Head of caudate nucleus (tissue), 42 donors: ENCODE data around the gene HOXD13.
A peak's percentile ranks its signal among the peaks of the same experiment; 100 is the strongest.

ENCODE experiments used
- DNase-seq, 42 donors: peaks; one replicate each; pipeline versions ENCODE4 v3.0.0 to v3.0.0-alpha.2; 2020 to 2021; ENCODE audit warnings: mixed read lengths in 7 of 42
- intact Hi-C: fragments of 100-400 bp; cut with DNase I; formaldehyde crosslinking; loops from one replicate; pipeline ENCODE4 v1.15.0; 2022

HOXD13 gene

DNA sequence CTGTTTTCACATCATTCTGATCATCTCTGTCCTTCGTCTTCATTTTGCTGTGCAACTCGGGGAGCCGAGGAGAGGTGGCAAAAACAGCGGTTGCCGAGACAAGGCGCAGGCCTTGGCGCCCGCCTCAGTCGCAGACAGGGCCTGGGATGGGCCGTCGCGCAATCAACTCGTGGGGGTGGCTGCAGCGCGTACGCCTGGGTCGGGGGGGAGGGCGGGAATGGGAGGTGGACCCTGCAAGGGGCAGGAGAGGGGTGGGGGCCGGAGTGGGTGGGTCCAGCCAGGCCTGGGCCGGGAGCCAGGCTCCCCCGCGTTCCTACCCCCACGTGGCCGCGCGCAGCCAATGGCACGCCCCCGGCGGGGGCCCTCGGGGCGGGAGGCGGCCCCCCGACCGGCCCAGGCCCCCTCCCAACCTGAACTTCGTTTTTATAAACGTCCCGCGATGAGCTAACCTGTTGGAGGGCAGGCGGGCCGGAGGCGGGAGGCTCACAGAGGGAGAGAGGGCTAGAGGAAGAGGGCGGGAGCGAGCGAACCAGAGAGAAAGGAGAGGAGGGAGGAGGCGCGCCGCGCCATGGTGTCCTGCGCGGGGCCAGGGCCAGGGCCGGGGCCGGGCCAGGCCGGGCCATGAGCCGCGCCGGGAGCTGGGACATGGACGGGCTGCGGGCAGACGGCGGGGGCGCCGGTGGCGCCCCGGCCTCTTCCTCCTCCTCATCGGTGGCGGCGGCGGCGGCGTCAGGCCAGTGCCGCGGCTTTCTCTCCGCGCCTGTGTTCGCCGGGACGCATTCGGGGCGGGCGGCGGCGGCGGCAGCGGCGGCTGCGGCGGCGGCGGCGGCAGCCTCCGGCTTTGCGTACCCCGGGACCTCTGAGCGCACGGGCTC, at the start of gene HOXD13:
Gene HOXD13 (plus strand): TSS at position 452 of the 875 bp plus-strand sequence. CDS start 170 bp downstream, at position 622.
- intact Hi-C loops, result loop anchor here (10.0 kb wide), 1 partner anchor 728 kb away; no protein-coding TSS in a partner anchor
- DNase-seq, result no peak

DNA sequence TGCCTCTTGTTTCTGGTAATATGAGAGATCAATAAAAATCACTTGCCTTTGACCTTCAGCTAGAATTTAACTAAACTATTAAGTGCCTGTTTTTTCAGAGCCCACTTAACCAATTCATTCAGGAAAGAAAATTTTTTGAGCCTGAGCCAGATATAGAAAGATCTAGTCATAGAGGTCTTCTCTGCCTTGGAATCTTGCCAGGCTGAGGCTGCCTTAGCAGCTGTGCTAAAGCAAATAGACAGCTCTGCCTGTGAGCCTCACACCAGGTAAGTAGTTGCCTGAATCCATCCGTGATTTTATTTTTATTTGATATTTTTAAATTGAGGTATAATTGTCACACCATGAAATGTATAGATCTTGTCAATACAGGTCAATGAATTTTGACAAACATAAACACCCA, 36.1 kb upstream of the HOXD13 start:
- DNase-seq, result no peak
- intact Hi-C loops, result no loop called here

DNA sequence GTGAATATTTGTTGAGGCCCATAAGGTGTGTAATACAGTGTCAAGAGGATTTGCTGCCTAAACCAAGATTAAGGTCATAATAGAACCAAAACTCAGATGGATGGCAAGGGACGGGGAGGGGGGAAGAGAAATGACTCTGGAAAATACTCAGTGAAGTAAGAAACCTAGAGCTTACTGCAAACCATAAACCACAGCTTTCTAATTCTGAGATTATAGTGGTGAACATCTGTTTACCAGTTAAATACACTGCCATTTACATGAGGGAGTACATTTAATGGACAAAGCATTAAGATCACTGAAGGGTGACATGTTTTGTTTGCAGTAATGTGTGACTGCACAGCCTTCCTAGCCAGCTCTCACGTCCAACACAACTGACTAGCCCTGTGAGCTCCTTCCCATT, 28.6 kb upstream of the HOXD13 start:
- no peak for DNase-seq
- intact Hi-C loops, result no loop called here

DNA sequence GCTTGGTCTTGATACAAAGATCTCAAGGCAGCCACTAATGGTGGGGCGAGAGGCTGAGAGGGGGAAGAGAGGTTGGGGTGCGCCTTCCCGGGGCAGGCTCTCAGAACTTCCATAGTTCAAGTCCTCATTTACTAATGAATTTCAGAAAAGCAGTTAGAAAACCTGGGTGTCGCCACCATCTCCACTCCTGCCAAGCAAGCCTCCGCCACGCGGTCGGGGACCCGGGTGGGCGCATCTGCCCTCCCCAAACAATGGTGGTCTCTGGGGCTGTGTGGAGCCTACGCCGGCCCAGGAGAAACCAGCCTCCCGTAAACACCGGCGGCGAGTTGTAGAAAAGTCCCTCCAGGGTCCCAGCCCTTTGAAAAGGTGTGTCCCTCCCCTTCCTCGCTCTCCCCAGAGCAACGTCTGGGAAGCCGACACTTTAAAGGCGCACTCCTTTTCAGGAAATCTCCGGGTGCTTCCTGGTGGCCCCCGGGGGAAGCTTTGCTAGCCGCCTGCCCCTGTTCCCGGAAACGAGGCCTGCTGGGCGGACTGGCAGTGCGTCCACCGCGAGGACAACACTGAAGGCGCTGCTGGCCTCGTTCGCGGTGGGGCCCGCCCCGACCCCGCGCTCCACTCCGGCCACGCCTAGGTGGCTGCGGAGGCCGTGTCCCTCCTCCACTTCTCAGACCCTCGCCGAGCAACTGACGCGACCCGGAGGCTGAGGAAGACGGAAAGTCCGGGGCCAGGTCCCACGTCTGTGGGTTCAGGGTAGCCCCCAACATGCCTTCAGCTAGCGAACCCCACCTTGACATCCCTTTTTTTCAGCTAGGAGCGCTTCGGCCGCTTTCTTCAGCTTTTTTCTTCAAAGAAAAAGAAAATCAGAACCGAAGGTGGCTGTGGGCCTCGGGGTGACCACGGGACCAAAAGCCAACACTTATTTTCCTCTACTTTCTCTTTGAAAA, 25.6 kb upstream of the HOXD13 start:
- intact Hi-C loops, result no loop called here
- no peak for DNase-seq

DNA sequence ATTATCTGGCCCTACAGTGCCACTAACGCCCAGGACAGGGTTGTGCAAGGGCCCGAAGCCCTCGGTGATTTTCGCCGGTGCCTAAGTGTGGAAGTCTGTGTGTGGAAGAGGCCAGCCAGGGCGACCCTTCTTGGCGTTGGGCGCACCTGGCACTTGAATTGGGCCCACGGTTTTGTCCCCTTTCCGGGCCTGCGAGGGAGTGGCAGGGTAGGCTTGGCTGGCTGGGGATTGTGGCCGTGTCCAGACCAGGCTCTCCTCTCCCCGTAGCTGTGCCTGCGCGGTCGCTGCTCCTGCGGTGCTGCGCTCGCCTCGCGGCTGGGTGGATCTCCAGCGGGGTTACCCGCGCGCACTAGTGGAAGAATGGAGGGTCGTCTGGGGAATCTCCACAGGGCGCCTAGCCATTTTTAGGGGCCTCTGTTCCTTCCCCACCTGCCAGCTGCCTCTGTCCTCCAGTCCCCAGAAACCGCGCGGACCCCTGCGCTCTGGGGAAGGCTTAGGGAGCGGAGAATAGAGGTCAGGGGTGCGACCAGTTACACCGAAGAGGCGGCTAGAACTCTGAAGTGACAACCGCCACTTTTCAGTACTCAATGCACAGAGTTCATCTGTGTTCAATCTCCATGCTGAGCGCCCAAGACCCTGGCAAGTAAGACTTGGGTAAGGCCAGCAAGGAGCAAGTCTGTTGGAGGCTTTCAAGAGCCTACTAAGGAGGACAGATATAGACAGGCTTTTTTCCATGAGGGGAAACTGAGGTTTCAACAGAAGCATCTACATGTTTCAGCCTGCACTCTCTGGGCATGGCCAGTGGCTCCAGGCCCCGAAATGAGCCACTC, 24.7 kb upstream of the HOXD13 start:
- no peak for DNase-seq

DNA sequence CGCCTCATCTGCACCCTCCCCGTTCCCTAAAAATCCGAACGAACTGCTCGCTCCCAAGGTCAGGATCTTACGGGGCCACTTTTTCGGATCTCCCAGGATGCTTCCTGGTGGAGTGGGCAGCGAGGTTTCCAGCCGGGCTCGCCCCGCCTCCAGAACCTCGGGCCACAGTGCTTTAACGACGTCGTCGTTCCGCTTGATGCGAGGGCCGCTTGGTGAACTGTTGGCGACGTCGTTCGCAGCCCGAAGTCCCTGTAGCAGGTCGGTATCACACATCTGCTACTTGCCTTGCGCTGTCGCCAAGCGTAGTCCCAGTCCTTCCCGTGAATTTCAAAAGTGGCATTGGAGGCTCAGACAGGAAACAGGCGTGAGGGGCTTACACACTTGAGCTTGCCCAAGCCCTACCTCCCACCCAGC, 24.1 kb upstream of the HOXD13 start:
- no peak for DNase-seq
- intact Hi-C loops, result no loop called here

More for the DNA sequence above, 24.7 kb upstream of the HOXD13 start:
- intact Hi-C loops, result no loop called here

DNA sequence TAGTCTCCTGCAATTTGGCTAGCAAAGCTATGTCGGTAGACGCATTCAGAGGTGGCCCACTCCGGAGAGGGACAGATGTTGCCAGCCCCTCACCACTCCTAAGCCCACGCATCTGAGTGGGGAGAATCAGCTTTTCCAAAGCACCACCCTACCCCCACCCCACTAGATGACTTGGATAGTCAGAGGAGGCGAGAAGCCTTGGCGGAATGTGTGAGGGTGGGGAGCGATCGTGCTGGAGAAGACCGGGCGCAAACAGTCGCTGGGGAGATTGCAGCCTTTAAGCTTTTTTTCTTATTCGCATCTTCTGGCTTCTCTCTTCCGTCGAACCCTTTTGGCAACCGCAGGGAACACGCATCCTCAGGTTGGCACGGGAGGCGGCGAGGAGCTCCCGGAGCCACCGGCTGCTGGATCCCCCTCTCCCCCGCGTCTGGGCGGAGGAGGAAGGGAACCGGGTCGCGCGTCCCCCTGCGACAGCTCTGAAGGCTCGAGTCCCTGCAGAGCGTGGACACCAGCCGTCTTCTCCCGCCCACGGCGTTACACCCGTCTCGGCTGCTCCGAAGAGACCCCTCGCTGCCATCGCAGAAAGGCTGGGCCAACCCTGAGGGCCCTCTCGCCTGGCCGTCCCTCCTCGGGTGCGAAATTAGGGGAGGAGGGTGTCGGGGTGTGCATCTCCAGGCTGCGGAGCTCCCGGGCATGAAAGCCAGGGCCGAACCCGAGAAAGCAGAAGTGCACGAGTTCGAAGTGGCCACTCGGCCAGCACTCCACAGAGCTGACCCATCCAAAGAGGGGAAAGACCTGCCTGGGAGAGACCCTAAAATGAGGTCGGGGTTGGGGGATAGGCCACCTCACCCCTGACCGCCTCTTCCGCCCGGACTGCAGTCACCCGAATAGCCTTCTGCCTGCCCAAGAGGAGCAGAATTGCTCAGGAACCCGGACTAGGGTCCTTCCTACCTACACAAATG, 20.9 kb upstream of the HOXD13 start:
- intact Hi-C loops, result no loop called here
- no peak for DNase-seq

- intact Hi-C loops, result no loop called here
- no peak for DNase-seq
Observed at GRCh38 chr2:176072292-176072669, 20.2 kb upstream of the HOXD13 start.

DNA sequence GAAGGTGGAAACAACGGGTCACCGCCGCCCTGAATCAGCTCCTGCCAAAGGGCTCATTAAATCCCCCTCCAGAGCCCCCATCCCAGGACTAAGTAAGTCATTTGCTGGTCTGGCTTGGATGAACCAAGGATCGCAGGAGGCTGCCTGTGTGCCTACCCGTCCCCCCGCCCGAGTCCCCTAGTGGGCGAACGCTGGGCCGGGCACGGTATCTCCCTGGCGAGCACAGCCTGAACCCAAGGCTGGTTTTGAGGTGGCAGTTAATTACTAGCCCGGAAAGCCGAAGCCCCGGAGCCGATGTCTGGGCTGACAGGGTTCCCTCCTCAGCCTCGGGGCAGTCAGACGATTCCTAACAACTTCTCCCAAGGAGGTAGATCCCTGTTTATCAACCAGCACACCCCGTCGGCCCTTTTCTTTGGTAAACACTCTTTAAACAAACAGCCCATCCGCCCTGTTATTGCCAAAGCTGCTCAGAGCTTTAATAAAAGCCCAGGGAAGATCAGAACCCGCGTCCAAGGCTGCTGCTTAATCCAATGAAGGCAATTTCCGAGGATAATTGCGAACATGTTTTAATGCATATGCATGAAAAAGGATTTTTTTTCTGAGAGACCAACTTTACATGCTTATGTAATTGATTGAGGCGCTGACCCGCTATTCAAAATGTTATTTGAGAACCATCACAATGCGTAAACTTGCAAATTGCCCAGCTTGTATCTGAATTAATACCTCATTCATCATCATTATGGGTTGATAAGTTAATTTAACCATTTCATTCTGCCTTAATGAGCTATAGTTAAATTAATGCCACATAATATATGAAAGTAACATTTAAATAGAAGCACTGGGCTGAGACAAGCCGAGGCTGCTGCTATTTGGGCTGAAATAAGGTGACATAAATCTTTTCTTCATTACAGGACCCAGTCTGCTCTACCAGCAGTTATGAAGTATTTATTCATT, 19.3 kb upstream of the HOXD13 start:
- intact Hi-C loops, result no loop called here
- DNase-seq, result no peak

- intact Hi-C loops, result no loop called here
- no peak for DNase-seq
Observed at GRCh38 chr2:176074919-176075425, 17.5 kb upstream of the HOXD13 start.

DNA sequence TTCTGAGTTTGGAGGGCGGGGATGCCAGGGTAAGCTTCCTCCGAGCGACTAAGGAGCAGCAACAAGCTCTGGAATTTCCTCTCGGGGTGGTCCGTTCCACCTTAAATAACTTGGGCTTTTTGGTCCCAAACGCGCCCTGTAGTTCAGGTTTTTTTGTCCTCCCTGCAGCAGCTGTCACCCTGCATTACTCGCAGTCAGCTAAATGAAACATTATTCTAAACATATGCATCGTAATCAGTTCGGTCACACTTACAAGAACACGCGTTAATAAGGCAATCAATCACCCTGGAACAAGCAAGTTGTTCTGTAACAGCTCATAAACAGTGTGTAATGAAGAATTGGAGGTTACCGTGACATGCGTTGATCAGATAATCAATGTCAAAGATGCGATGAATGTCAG, 17.0 kb upstream of the HOXD13 start:
- intact Hi-C loops, result no loop called here
- no peak for DNase-seq

GRCh38 chr2:176076063-176076462, 16.5 kb upstream of the HOXD13 start:
- no peak for DNase-seq
- intact Hi-C loops, result no loop called here

DNA sequence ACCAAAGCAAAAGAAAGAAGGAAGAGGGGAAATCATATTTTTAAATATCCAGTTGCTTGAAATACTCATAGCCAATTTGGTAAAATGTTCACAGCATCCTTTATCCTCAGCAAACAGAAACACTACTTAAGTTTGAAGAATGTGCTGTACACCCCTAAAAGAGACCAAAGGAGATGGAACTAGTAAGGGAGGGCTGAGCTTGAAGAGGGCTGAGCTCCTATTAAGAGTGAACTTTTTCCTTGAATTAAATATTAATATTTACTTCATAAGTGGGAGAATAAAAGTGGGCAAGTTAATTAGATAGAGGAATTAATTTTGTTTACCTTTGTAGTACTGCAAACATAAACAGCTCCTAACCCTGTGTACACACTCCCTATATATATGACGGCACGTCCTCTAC, 15.7 kb upstream of the HOXD13 start:
- intact Hi-C loops, result no loop called here
- DNase-seq, result no peak

- intact Hi-C loops, result no loop called here
- peak in 1 of 42 donors; percentile 8 for DNase-seq
Observed at GRCh38 chr2:176078541-176079284, 13.8 kb upstream of the HOXD13 start.

- DNase-seq, result peak in 2 of 42 donors; percentile 22 to 38
- intact Hi-C loops, result no loop called here
Observed at GRCh38 chr2:176079285-176079830, 13.2 kb upstream of the HOXD13 start.
